HG03108 (cell line): ENCODE measurements around the gene NUDT4.

Source experiments
- ATAC-seq: cut with Tn5 transposase; IDR thresholded peaks from one replicate; pipeline ENCODE4 v1.9.1; 2021; ENCODE audit warnings: moderate library complexity; ENCODE audit not compliant: unreplicated experiment

NUDT4 gene

GRCh38 chr12:93451423-93452158, 73.9 kb downstream of the NUDT4 start:
- ATAC-seq, result no peak

GRCh38 chr12:93453633-93454032, 75.9 kb downstream of the NUDT4 start:
- no peak for ATAC-seq

DNA sequence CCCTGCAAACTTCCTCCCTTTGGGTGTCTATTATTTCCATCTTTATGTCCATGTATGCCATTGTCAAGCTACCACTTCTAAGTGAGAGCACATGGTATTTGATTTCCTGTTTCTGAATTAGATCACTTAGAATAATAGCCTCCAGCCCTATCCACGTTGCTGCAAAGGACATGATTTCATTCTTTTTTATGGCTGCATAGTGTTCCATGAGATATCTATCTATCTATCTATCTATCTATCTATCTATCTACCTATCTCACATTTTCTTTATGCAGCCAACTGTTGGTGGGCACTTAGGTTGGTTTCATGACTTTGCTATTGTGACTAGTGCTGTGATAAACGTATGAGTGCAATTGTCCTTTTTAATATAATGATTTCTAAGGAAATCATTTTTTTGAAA, 78.4 kb downstream of the NUDT4 start:
- no peak for ATAC-seq
